ENCODE measurements around the gene DOCK9. TPM values are rescaled to one million over a fixed set of nuclear protein-coding genes. Genes with fewer than 3 reads are reported as not detected.

The DOCK9 gene
- total RNA-seq, 1 experiment from 2014 or later: 30.5 TPM

DNA sequence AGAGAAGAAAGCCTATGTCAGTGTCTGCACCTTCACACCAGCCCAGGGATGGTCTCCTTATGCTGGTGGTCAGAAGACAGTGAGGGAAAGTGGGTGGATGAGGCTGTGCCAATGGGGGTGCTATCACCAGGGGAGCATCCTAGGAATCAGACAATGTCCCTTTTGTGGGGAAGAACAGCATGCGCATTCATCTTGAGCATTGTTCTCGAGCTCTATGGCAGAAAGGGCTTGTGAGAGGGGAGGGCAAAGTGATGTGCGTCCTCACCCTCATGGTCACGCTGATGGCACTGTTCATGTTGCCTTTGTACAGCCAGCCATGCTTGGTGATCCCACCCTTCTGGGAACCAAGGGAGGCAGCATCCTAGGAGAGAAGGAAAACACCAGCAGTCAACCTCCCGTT, 56.1 kb downstream of the DOCK9 start:
- ATAC-seq (no peak), DNase-seq (ENCODE audit: low read depth, low spot score) (no peak)
- no peaks in the 10 kb centered on the region for H3K4me1 ChIP-seq (ENCODE audit: control insufficient read depth, insufficient read depth, low read length)
- no peak overlapping the region for H3K4me3 ChIP-seq (ENCODE audit: low read depth in 2 of 2, low read length in 2 of 2)
- TF ChIP-seq POLR2AphosphoS5 (IDR thresholded peaks at IDR 0.05; ENCODE audit: low read depth, low read length) (no peak), SIN3A (IDR thresholded peaks at IDR 0.05; ENCODE audit: borderline replicate concordance, insufficient read depth, low read depth, low read length) (no peak), CTCF (IDR thresholded peaks at IDR 0.05) (no peak), TCF7L2 (IDR thresholded peaks at IDR 0.05; ENCODE audit: low read depth, low read length) (no peak)
- TF ChIP-seq, protein P1, sequence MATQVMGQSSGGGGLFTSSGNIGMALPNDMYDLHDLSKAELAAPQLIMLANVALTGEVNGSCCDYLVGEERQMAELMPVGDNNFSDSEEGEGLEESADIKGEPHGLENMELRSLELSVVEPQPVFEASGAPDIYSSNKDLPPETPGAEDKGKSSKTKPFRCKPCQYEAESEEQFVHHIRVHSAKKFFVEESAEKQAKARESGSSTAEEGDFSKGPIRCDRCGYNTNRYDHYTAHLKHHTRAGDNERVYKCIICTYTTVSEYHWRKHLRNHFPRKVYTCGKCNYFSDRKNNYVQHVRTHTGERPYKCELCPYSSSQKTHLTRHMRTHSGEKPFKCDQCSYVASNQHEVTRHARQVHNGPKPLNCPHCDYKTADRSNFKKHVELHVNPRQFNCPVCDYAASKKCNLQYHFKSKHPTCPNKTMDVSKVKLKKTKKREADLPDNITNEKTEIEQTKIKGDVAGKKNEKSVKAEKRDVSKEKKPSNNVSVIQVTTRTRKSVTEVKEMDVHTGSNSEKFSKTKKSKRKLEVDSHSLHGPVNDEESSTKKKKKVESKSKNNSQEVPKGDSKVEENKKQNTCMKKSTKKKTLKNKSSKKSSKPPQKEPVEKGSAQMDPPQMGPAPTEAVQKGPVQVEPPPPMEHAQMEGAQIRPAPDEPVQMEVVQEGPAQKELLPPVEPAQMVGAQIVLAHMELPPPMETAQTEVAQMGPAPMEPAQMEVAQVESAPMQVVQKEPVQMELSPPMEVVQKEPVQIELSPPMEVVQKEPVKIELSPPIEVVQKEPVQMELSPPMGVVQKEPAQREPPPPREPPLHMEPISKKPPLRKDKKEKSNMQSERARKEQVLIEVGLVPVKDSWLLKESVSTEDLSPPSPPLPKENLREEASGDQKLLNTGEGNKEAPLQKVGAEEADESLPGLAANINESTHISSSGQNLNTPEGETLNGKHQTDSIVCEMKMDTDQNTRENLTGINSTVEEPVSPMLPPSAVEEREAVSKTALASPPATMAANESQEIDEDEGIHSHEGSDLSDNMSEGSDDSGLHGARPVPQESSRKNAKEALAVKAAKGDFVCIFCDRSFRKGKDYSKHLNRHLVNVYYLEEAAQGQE (IDR thresholded peaks at IDR 0.05; ENCODE audit: insufficient read depth in 1 of 2, low read depth in 2 of 2, low read length in 1 of 2): no peak
- no TSS peak for BruUV-seq (replicated peaks)
- POLR2A ChIA-PET: no interaction called here
- in situ Hi-C loops (cut with HindIII; ENCODE audit: low pct_unique_long_range_greater_than_20kb, low sequenced_read_pairs) (no loop called here), intact Hi-C loops (cut with micrococcal nuclease; ENCODE audit: unreplicated experiment) (no loop called here)
- H3K9me3 ChIP-seq (ENCODE audit: control insufficient read depth, insufficient read depth, low read depth, low read length): no peaks in the 10 kb centered on the region
- H3K27me3 ChIP-seq (ENCODE audit: control insufficient read depth, insufficient read depth, low read length): no peaks in the 10 kb centered on the region
- H3K27ac ChIP-seq (ENCODE audit: low read length): no peak overlapping the region
- CTCF ChIA-PET: no interaction called here
- no peaks in the 10 kb centered on the region for H3K36me3 ChIP-seq (ENCODE audit: control insufficient read depth, insufficient read depth, low read length)

GRCh38 chr13:98921015-98921580, 56.8 kb downstream of the DOCK9 start:
- CTCF ChIA-PET: no interaction called here
- POLR2A ChIA-PET: no interaction called here
- in situ Hi-C loops (cut with HindIII; ENCODE audit: low pct_unique_long_range_greater_than_20kb, low sequenced_read_pairs): no loop called here
- ATAC-seq: no peak
- Histone ChIP-seq H3K36me3 (ENCODE audit: control insufficient read depth, insufficient read depth, low read length) (no peaks in the 10 kb centered on the region), H3K4me1 (ENCODE audit: control insufficient read depth, insufficient read depth, low read length) (no peaks in the 10 kb centered on the region), H3K9me3 (ENCODE audit: control insufficient read depth, insufficient read depth, low read depth, low read length) (no peaks in the 10 kb centered on the region), H3K27me3 (ENCODE audit: control insufficient read depth, insufficient read depth, low read length) (no peaks in the 10 kb centered on the region), H3K4me3 (ENCODE audit: low read depth in 2 of 2, low read length in 2 of 2) (no peak overlapping the region), H3K27ac (ENCODE audit: low read length) (no peak overlapping the region)
- no peak for DNase-seq (ENCODE audit: low read depth, low spot score)
- intact Hi-C loops (cut with micrococcal nuclease; ENCODE audit: unreplicated experiment): no loop called here
- no TSS peak for BruUV-seq (replicated peaks)
- TF ChIP-seq, protein P1 (IDR thresholded peaks at IDR 0.05; ENCODE audit: insufficient read depth in 1 of 2, low read depth in 2 of 2, low read length in 1 of 2): no peak
- no peak for TF ChIP-seq SIN3A (IDR thresholded peaks at IDR 0.05; ENCODE audit: borderline replicate concordance, insufficient read depth, low read depth, low read length)
- TF ChIP-seq TCF7L2 (IDR thresholded peaks at IDR 0.05; ENCODE audit: low read depth, low read length): no peak
- TF ChIP-seq POLR2AphosphoS5 (IDR thresholded peaks at IDR 0.05; ENCODE audit: low read depth, low read length): no peak
- no peak for TF ChIP-seq CTCF (IDR thresholded peaks at IDR 0.05)

Measured in Panc1 (cell line).